ENCODE data around the gene PRRT2.

Gene PRRT2

GRCh38 chr16:29835926-29836325, 23.9 kb downstream of the PRRT2 start:
- DNase-seq (ENCODE audit: low read depth): no peak

GRCh38 chr16:29836623-29837022, 24.6 kb downstream of the PRRT2 start:
- no peak for DNase-seq (ENCODE audit: low read depth)

- DNase-seq (ENCODE audit: low read depth): no peak
Measured at GRCh38 chr16:29837841-29838240, 25.8 kb downstream of the PRRT2 start.

- no peak for DNase-seq (ENCODE audit: low read depth)
Measured at GRCh38 chr16:29839822-29840221, 27.8 kb downstream of the PRRT2 start.

- DNase-seq (ENCODE audit: low read depth): no peak
Measured at GRCh38 chr16:29840240-29840639, 28.2 kb downstream of the PRRT2 start.

GRCh38 chr16:29841631-29842030, 29.6 kb downstream of the PRRT2 start:
- no peak for DNase-seq (ENCODE audit: low read depth)

- DNase-seq (ENCODE audit: low read depth): no peak
Measured at GRCh38 chr16:29842732-29843346, 30.8 kb downstream of the PRRT2 start.

GRCh38 chr16:29843931-29844330, 31.9 kb downstream of the PRRT2 start:
- no peak for DNase-seq (ENCODE audit: low read depth)

GRCh38 chr16:29844575-29845331, 32.8 kb downstream of the PRRT2 start:
- no peak for DNase-seq (ENCODE audit: low read depth)

- DNase-seq (ENCODE audit: low read depth): no peak
Measured at GRCh38 chr16:29845656-29846055, 33.7 kb downstream of the PRRT2 start.

GRCh38 chr16:29848420-29849297, 36.7 kb downstream of the PRRT2 start:
- peak; percentile 85 for DNase-seq (ENCODE audit: low read depth)

- no peak for DNase-seq (ENCODE audit: low read depth)
Measured at GRCh38 chr16:29849505-29849904, 37.5 kb downstream of the PRRT2 start.

- DNase-seq (ENCODE audit: low read depth): no peak
Measured at GRCh38 chr16:29850998-29851397, 39.0 kb downstream of the PRRT2 start.

- no peak for DNase-seq (ENCODE audit: low read depth)
Measured at GRCh38 chr16:29852654-29853053, 40.7 kb downstream of the PRRT2 start.

- DNase-seq (ENCODE audit: low read depth): no peak
Measured at GRCh38 chr16:29854520-29855100, 42.6 kb downstream of the PRRT2 start.

GRCh38 chr16:29857133-29857760, 45.3 kb downstream of the PRRT2 start:
- DNase-seq (ENCODE audit: low read depth): no peak

GRCh38 chr16:29858149-29858849, 46.3 kb downstream of the PRRT2 start:
- DNase-seq (ENCODE audit: low read depth): no peak

GRCh38 chr16:29858974-29859373, 47.0 kb downstream of the PRRT2 start:
- no peak for DNase-seq (ENCODE audit: low read depth)

GRCh38 chr16:29860218-29860617, 48.2 kb downstream of the PRRT2 start:
- no peak for DNase-seq (ENCODE audit: low read depth)

GRCh38 chr16:29862383-29862883, 50.4 kb downstream of the PRRT2 start:
- no peak for DNase-seq (ENCODE audit: low read depth)

Data from activated T-cell treated with anti-CD3 and anti-CD28 coated beads for 1 hour (primary cell).